Activated CD4-positive, alpha-beta memory T cell treated with anti-CD3 and anti-CD28 coated beads for 36 hours (primary cell): ENCODE measurements around the gene CARNS1. TPM values are rescaled to one million over a fixed set of nuclear protein-coding genes. Genes with fewer than 3 reads are reported as not detected.
"Not testable (repeated sequence)": the region's sequence is repeated elsewhere in the genome, so short reads cannot be mapped to it uniquely, and the experiment has no call there.

Source experiments
- CTCF ChIA-PET: fragments of 350-600 bp; sonication (Branson Sonifier 250); formaldehyde crosslinking; loops from one replicate; lab custom pipeline; 2021; ENCODE audit warnings: antibody characterized with exemption, inconsistent platforms; lab: Charles Lee
- POLR2A ChIA-PET: fragments of 350-600 bp; sonication (Branson Sonifier 250); formaldehyde crosslinking; loops from one replicate; lab custom pipeline; 2021; ENCODE audit warnings: antibody characterized with exemption; lab: Charles Lee
- DNase-seq: peaks from one replicate; pipeline ENCODE4 v3.0.0-alpha.2; 2020
- H3K27ac Mint-ChIP-seq: one replicate; pipeline ENCODE4 v1.8.0; 2021; ENCODE audit warnings: mixed read lengths
- H3K27me3 Mint-ChIP-seq: one replicate; pipeline ENCODE4 v1.8.0; 2021; ENCODE audit warnings: mixed read lengths
- H3K36me3 Mint-ChIP-seq: one replicate; pipeline ENCODE4 v1.8.0; 2021; ENCODE audit warnings: mixed read lengths
- H3K4me1 Mint-ChIP-seq: one replicate; pipeline ENCODE4 v1.8.0; 2021; ENCODE audit warnings: low read depth, mixed read lengths
- H3K4me3 Mint-ChIP-seq: one replicate; pipeline ENCODE4 v1.8.0; 2021; ENCODE audit warnings: mild to moderate bottlenecking, mixed read lengths
- H3K9me3 Mint-ChIP-seq: one replicate; pipeline ENCODE4 v1.8.0; 2021; ENCODE audit warnings: mixed read lengths
- intact Hi-C: fragments of 100-400 bp; cut with micrococcal nuclease; formaldehyde crosslinking; loops from one replicate; pipeline ENCODE4 v1.15.1; 2023
- total RNA-seq, 2 experiments: library from RNA; stranded (reverse); gene quantifications; one replicate each; pipeline ENCODE4 v1.2.3, GENCODE V29; 2021

CARNS1 gene
- total RNA-seq, 2 experiments from 2014 or later: 2.3 to 3.3 TPM

DNA sequence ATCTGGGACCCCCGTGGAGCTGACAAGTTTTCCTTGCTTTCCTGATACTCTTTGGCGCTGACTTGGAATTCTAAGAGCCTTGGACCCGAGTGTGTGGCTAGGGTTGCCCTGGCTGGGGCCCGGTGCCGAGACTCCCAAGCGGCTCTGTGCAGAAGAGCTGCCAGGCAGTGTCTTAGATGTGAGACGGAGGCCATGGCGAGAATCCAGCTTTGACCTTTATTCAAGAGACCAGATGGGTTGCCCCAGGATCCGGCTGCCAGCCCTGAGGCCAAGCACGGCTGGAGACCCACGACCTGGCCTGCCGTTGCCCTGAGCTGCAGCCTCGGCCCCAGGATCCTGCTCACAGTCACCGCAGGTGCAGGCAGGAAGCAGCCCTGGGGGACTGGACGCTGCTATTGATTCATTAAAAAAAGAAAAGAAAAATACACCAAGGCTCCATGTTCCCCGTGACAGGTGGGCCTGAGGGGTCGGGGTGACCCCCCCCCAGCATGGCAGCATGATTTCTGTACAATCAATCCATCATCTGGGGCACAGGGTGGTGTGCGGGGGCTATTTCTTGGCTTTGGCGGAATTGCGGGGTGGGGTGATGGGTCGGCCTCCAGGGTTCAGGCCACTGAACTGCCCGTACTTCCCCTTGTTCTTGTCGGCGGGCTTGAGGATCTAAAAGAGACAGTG, 17.4 kb upstream of the CARNS1 start:
- no peak overlapping the region for H3K4me3 Mint-ChIP-seq
- peaks cover 30% of the 10 kb centered on the region for H3K36me3 Mint-ChIP-seq
- H3K4me1 Mint-ChIP-seq: peaks cover 55% of the 10 kb centered on the region
- ChIA-PET CTCF (interaction anchor here (1.1 kb wide), 1 partner anchor 15 kb away, joined by 3 read pairs; no protein-coding TSS in a partner anchor), POLR2A (interaction anchor here (1.7 kb wide), 1 partner anchor 90 kb away, joined by 5 read pairs; no protein-coding TSS in a partner anchor)
- no peaks in the 10 kb centered on the region for H3K27me3 Mint-ChIP-seq
- H3K9me3 Mint-ChIP-seq: no peaks in the 10 kb centered on the region
- no peak for DNase-seq
- intact Hi-C loops: no loop called here
- peak overlapping the region; percentile 69 for H3K27ac Mint-ChIP-seq

- H3K27me3 Mint-ChIP-seq: no peaks in the 10 kb centered on the region
- no peaks in the 10 kb centered on the region for H3K9me3 Mint-ChIP-seq
- ChIA-PET CTCF (interaction anchor here (3.2 kb wide), 1 partner anchor 8 kb away, joined by 28 read pairs; the partner anchor contains the start of gene RAD9A), POLR2A (interaction anchor here (6.5 to 6.6 kb wide), 2 partner anchors 7 to 39 kb away, joined by 38 to 68 read pairs; partner anchors contain the start of genes PTPRCAP and RAD9A)
- peak overlapping the region; percentile 51 for H3K27ac Mint-ChIP-seq
- peak overlapping the region; percentile 49 for H3K4me3 Mint-ChIP-seq
- peaks cover 32% of the 10 kb centered on the region for H3K36me3 Mint-ChIP-seq
- intact Hi-C loops: no loop called here
- peaks cover 54% of the 10 kb centered on the region for H3K4me1 Mint-ChIP-seq
- no peak for DNase-seq
These were observed 16.6 kb upstream of the CARNS1 start for GRCh38 chr11:67398661-67399563.

DNA sequence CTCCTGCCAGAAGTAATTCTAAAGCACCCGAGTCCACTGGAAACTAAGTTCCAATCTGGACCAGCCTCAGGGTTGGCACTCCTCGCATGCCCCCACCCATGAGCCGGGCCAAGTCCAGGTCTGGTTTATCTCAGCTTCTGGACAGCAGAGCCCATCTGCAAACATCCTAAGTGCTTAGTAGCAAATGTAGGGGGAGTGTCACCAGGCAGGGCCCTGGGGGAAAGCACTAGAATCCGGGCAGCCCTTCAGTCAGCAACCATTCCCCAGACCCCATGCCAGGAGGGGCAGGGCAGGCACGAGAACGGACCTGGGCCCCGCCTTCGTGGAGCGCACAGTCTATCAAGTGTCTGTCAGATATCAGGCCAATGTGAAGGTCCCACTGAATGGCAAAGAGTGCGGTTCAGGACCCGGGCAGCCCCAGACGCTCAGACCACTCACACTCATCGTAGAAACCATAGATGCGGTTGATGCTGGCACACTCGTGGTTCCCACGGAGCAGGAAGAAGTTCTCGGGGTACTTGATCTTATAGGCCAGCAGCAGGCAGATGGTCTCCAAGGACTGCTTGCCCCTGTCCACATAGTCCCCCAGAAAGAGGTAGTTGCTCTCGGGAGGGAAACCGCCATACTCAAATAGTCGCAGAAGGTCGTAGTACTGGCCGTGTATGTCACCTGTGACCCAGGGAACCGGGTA, 15.1 kb upstream of the CARNS1 start:
- intact Hi-C loops: loop anchor here (5.0 kb wide), 1 partner anchor 123 kb away; no protein-coding TSS in a partner anchor
- H3K27ac Mint-ChIP-seq: peak overlapping the region; percentile 83
- POLR2A ChIA-PET: interaction anchor here (0.7 to 6.6 kb wide), 10 partner anchors 9 to 160 kb away, joined by 3 to 68 read pairs (median 8); partner anchors contain the start of genes AIP, PTPRCAP, RAD9A and TMEM134
- peak overlapping the region; percentile 86 for H3K4me3 Mint-ChIP-seq
- peaks cover 43% of the 10 kb centered on the region for H3K36me3 Mint-ChIP-seq
- peak; percentile 54 for DNase-seq
- H3K4me1 Mint-ChIP-seq: peaks cover 58% of the 10 kb centered on the region
- H3K27me3 Mint-ChIP-seq: no peaks in the 10 kb centered on the region
- CTCF ChIA-PET: interaction anchor here (1.1 to 5.7 kb wide), 11 partner anchors 9 to 105 kb away, joined by 3 to 46 read pairs (median 9); partner anchors contain the start of genes PITPNM1, POLD4, PTPRCAP and RAD9A
- H3K9me3 Mint-ChIP-seq: no peaks in the 10 kb centered on the region

- DNase-seq: no peak
- intact Hi-C loops: loop anchor here (5.0 kb wide), 1 partner anchor 124 kb away; no protein-coding TSS in a partner anchor
- POLR2A ChIA-PET: interaction anchor here (0.7 to 6.6 kb wide), 15 partner anchors 9 to 161 kb away, joined by 3 to 68 read pairs (median 7); partner anchors contain the start of genes AIP, PTPRCAP, RAD9A and RPS6KB2
- CTCF ChIA-PET: interaction anchor here (0.8 to 5.7 kb wide), 18 partner anchors 10 to 138 kb away, joined by 3 to 46 read pairs (median 8); partner anchors contain the start of genes CDK2AP2, PITPNM1, POLD4 and PTPRCAP
- Mint-ChIP-seq H3K4me1 (peaks cover 63% of the 10 kb centered on the region), H3K4me3 (peak overlapping the region; percentile 86), H3K36me3 (peaks cover 46% of the 10 kb centered on the region), H3K27me3 (no peaks in the 10 kb centered on the region), H3K9me3 (no peaks in the 10 kb centered on the region), H3K27ac (peak overlapping the region; percentile 83)
These were observed 14.5 kb upstream of the CARNS1 start for GRCh38 chr11:67400942-67401494.

- intact Hi-C loops: loop anchor here (1.0 to 5.0 kb wide), 6 partner anchors 19 to 124 kb away; partner anchors contain the start of genes RPS6KB2 and TMEM134
- no peaks in the 10 kb centered on the region for H3K9me3 Mint-ChIP-seq
- POLR2A ChIA-PET: interaction anchor here (0.6 to 6.6 kb wide), 14 partner anchors 10 to 213 kb away, joined by 3 to 68 read pairs (median 8); partner anchors contain the start of genes AIP, PTPRCAP, RAD9A and RPS6KB2
- peak; percentile 95 for DNase-seq
- no peaks in the 10 kb centered on the region for H3K27me3 Mint-ChIP-seq
- H3K36me3 Mint-ChIP-seq: peaks cover 49% of the 10 kb centered on the region
- H3K27ac Mint-ChIP-seq: peak within 1 kb of the TSS; percentile 93
- CTCF ChIA-PET: interaction anchor here (0.7 to 5.7 kb wide), 24 partner anchors 10 to 1303 kb away, joined by 3 to 46 read pairs (median 4); partner anchors contain the start of genes CDK2AP2, GRK2, PITPNM1 and POLD4
- H3K4me3 Mint-ChIP-seq: peak within 1 kb of the TSS; percentile 87
- peaks cover 64% of the 10 kb centered on the region for H3K4me1 Mint-ChIP-seq
These were observed 13.8 kb upstream of the CARNS1 start, which contains the start of gene PPP1CA for GRCh38 chr11:67401495-67402191. Gene PPP1CA, minus strand, starts transcription at chr11:67401858. Its CDS starts 76 bp downstream, at chr11:67401782.

GRCh38 chr11:67402192-67402839, 13.2 kb upstream of the CARNS1 start:
- H3K27ac Mint-ChIP-seq: peak overlapping the region; percentile 93
- H3K27me3 Mint-ChIP-seq, DNase-seq, H3K9me3 Mint-ChIP-seq: not testable (repeated sequence)
- peaks cover 64% of the 10 kb centered on the region for H3K4me1 Mint-ChIP-seq
- H3K4me3 Mint-ChIP-seq: peak overlapping the region; percentile 87
- peaks cover 52% of the 10 kb centered on the region for H3K36me3 Mint-ChIP-seq
- CTCF ChIA-PET: interaction anchor here (0.7 to 5.7 kb wide), 19 partner anchors 11 to 1304 kb away, joined by 3 to 46 read pairs (median 7); partner anchors contain the start of genes GRK2, PITPNM1, POLD4 and PTPRCAP
- intact Hi-C loops: loop anchor here (1.0 to 5.0 kb wide), 6 partner anchors 18 to 125 kb away; partner anchors contain the start of genes RPS6KB2 and TMEM134
- POLR2A ChIA-PET: interaction anchor here (0.6 to 6.6 kb wide), 15 partner anchors 10 to 212 kb away, joined by 3 to 68 read pairs (median 7); partner anchors contain the start of genes AIP, PTPRCAP, RAD9A and RPS6KB2

GRCh38 chr11:67403085-67403484, 12.4 kb upstream of the CARNS1 start:
- H3K27me3 Mint-ChIP-seq, DNase-seq, H3K9me3 Mint-ChIP-seq: not testable (repeated sequence)
- POLR2A ChIA-PET: interaction anchor here (1.0 to 6.6 kb wide), 8 partner anchors 9 to 84 kb away, joined by 3 to 68 read pairs (median 14); partner anchors contain the start of genes PTPRCAP, RAD9A, RPS6KB2 and TMEM134
- peak overlapping the region; percentile 93 for H3K27ac Mint-ChIP-seq
- H3K4me1 Mint-ChIP-seq: peaks cover 64% of the 10 kb centered on the region
- H3K36me3 Mint-ChIP-seq: peaks cover 51% of the 10 kb centered on the region
- CTCF ChIA-PET: interaction anchor here (0.8 to 5.7 kb wide), 6 partner anchors 12 to 102 kb away, joined by 3 to 46 read pairs (median 14); partner anchors contain the start of genes PITPNM1, POLD4, PTPRCAP and RAD9A
- peak overlapping the region; percentile 87 for H3K4me3 Mint-ChIP-seq
- intact Hi-C loops: loop anchor here (2.0 to 5.0 kb wide), 3 partner anchors 18 to 126 kb away; partner anchors contain the start of gene RPS6KB2

DNA sequence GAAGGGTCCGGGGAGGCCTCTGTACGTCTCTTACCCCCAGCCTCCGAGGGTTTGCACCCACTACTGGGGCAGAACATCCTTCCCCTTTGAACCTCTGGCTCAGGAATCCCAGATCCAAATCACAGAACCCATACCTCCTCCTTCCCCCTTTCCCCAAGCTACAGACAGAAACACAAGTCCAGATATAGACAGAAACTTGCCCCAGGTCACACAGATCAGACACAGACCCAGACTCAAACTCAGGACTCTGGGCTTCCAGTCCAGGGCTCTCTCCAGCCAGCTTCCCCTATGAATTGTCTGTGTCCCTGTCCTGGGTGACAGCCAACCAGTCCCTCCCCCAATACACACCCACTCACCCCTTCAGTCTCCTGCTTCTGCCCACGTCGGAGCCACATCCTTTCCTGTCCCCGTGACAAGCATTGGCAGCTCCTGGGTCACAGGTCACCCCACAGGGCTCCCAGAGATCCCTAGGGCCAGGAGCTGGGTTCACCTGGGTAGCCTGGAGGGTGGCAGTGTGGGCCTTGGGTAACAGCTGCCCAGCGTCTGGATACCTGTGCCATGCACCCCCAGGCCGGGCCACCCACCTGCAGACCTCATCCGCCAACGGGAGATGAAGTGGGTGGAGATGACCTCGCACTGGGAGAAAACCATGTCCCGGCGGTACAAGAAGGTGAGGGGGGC, 10.8 kb upstream of the CARNS1 start:
- Mint-ChIP-seq H3K4me3 (peak overlapping the region; percentile 87), H3K36me3 (peaks cover 45% of the 10 kb centered on the region), H3K27me3 (no peaks in the 10 kb centered on the region), H3K4me1 (peaks cover 65% of the 10 kb centered on the region), H3K9me3 (no peaks in the 10 kb centered on the region), H3K27ac (peak overlapping the region; percentile 93)
- intact Hi-C loops: loop anchor here (2.0 to 5.0 kb wide), 2 partner anchors 32 to 127 kb away; partner anchors contain the start of gene PTPRCAP
- CTCF ChIA-PET: interaction anchor here (0.8 to 5.7 kb wide), 11 partner anchors 10 to 179 kb away, joined by 3 to 46 read pairs (median 4); partner anchors contain the start of genes GSTP1, PITPNM1 and PTPRCAP
- POLR2A ChIA-PET: interaction anchor here (0.5 to 6.6 kb wide), 17 partner anchors 8 to 850 kb away, joined by 3 to 68 read pairs (median 5); partner anchors contain the start of genes AIP, CARNS1, PITPNM1 and PTPRCAP
- peak; percentile 79 for DNase-seq
